Amygdala (tissue), 56 donors: ENCODE data around the gene ZNF326.
A peak's percentile ranks its signal among the peaks of the same experiment; 100 is the strongest.
"Not testable (repeated sequence)": the region's sequence is repeated elsewhere in the genome, so short reads cannot be mapped to it uniquely, and the experiment has no call there.

Experiments
- DNase-seq, 56 donors: peaks; one replicate each; lab custom pipeline; 2025; lab: John Stamatoyannopoulos, UW

Gene ZNF326

DNA sequence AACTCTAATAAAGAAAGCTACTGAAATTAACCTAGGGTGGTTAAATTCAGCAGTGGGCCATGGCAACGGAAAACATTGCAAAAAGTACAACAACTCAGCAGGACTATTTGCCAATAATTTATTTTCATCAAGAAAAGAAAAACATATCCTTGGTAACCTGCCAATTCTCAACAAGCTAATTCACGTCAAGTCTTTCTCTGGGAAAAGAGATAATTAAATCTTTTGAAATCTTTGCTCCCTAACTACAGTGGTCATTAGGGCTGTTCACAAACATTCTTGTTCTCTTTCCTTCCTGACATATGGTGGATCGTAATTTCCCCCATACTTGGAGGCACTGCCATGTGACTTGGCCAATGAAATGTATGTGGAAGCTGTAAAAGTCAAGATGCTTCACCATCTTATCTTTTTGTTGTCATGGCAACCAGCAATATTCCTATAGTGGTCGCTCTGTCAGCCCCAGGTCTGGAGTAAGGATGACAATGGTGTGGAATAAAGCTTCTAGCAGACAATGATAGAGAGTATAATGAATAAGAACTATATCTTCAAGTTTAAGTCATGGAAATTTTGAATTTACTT, 29.6 kb upstream of the ZNF326 start:
- DNase-seq: no peak

GRCh38 chr1:89966656-89967055, 28.3 kb upstream of the ZNF326 start:
- no peak for DNase-seq

DNA sequence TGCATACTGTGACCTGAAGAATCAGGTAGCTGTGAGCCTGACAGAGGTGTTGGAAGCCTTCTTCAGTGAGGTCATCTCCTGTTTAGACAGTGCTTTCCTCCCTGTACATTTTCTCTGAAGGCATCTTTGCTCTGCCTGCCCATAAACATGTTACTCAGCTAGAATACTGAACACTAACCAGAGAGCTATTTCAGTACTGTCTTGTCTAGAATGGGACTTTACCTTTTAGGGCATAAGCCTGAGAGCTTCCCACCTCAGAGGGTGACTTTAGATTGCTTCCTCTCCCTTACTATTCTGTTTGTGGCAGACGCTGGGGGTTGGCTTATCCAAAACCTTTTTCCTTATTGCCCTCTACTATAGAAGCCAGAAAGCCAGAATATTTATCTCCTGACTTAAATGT, 23.3 kb upstream of the ZNF326 start:
- DNase-seq: no peak

DNA sequence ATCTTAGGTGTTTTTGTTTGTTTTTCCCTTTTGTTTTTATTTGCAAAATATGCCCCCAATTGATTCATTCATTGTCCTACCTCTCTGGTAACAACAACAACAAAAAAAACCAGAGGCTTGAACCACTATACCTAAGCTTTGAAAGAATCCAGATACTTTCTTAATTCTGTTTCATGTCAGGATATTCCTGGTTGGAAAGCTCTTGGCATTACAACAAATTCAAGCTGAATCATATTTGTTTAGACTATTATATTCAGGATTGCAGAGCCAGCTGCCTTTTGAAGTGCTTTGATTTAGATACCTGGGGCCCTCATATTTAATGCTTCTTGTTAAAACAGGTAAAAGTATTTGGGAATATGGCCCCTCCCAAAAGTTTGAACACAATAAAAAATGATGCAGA, 22.9 kb upstream of the ZNF326 start:
- DNase-seq: no peak

- no peak for DNase-seq
Measured at GRCh38 chr1:89973471-89974127, 21.3 kb upstream of the ZNF326 start.

DNA sequence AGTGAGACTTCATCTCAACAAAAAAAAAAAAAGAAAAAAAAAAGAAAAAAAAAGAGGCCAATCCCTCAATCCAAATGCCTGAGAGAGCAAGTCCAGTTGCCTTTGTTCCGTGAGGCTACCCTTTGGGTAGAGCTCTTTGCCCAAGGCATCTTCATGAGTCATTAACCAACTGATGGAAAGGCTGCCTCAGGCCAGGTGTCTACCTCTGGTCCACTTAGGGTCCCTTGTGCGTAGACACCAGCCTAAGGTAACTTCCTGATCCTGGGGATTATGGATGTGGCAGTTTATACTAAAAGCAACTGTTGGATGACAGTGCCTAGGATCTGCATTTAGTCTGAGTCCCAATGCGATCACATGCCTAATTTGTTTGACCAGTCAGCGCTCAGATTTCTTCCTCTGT, 20.7 kb upstream of the ZNF326 start:
- DNase-seq: no peak

GRCh38 chr1:89974696-89975470, 20.0 kb upstream of the ZNF326 start:
- DNase-seq: no peak

- DNase-seq: no peak
Measured at GRCh38 chr1:89975540-89976125, 19.3 kb upstream of the ZNF326 start.

DNA sequence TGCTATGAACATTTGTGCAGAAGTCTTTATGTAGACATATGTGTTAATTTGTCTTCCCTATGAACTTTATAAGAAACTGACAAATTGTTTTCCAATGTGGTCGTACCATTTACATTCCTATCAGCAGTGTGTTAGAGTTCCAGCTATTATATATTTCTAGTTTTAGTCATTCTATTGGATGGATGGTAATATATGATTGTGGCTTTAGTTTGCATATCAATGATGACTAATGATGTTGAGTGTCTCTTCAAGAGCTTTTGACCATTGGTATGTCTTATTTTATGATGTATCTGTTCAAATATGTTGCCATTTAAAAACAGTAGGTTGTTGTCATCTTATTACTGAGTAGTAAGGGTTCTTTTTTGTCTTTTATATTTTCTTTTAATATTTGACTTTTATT, 16.2 kb upstream of the ZNF326 start:
- DNase-seq: no peak

DNA sequence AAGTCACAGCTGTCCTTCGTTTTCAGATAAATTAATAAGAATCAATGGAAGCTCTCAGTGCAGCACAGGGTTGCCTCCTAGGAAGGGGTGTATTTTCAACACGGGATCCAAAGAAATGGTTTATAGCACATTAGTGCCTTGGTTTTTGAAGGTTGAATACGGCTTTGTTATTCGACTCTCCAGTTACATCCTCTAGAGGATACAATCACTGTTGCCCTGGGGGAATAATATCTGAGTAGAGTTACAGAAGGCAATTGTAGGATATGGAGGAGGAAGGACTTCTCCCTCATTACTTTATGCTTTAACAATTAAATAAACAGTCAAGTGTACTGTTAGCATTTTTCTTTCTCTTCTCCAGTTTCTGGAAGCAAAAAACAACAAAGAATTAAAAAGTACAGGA, 14.3 kb upstream of the ZNF326 start:
- no peak for DNase-seq

DNA sequence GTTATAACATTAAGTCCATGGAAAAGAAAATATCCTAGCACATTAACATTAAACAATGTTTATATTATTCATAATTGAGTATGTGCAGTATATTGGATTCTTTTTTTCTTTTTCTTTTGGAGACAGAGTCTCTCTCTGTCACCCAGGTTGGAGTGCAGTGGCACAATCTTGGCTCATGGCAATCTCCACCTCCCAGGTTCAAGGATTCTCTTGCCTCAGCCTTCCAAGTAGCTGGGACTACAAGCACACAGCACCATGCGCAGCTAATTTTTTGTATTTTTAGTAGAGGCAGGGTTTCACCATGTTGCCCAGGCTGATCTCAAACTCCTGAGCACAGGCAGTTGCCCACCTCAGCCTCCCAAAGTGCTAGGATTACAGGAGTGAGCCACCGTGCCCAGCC, 12.1 kb upstream of the ZNF326 start:
- DNase-seq: not testable (repeated sequence)

GRCh38 chr1:89984564-89985116, 10.3 kb upstream of the ZNF326 start:
- not testable (repeated sequence) for DNase-seq

DNA sequence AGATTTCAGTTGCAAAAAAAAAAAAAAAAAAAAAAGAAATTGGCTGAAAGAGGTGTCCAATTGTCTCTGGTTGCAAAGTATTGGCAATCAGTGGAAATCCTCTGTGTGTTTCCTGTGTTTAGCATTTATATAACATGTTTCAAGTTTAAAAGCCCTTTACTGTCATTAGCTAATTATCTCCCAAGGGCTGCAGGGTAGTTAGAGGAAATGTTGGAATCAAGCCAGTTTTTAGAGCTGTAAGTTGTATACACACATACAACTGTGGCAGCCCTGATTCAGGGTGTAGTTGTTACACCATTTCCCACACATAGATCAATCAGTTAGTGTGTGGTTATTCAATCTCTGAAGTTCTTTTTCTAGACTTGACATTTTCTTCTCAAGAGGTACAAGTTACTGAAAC, 8.9 kb upstream of the ZNF326 start:
- DNase-seq: no peak

DNA sequence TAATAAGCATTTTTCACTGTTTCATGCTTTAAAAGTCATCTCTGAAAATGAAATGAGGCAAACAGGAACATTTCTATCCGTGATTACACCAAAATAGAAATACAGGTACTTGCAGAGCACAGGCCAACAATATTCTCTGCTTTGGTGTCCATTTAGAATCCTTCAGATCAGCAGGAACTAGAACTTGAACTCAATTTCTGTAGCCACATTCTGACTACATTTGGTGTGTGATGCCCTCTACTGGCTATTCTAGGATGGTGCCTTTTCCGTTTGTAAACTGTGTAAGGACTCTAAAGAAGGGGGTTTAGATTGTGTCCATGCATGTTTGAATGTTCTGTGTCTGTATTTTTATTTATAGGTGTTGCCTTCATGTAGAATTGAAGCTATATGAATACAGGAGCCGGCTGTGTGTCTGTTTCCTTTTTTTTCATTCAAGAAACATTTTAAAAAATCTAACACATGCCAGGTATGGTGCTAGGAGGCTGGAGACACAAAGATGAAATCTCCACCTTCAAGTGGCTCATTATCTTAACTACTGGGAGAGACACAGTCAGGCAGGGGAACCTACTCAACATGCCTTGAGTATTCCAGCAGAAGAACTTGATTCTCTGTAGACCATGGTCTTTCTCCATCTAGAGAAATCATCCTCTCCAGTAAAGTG, 7.6 kb upstream of the ZNF326 start:
- peak in 36 of 56 donors; percentile 1 to 83 (median 24) for DNase-seq

- no peak for DNase-seq
Measured at GRCh38 chr1:89989099-89989498, 5.8 kb upstream of the ZNF326 start.

GRCh38 chr1:89989799-89990198, 5.1 kb upstream of the ZNF326 start:
- no peak for DNase-seq

GRCh38 chr1:89990976-89991831, 3.7 kb upstream of the ZNF326 start:
- no peak for DNase-seq

- no peak for DNase-seq
Measured at GRCh38 chr1:89993541-89993940, 1.4 kb upstream of the ZNF326 start.

DNA sequence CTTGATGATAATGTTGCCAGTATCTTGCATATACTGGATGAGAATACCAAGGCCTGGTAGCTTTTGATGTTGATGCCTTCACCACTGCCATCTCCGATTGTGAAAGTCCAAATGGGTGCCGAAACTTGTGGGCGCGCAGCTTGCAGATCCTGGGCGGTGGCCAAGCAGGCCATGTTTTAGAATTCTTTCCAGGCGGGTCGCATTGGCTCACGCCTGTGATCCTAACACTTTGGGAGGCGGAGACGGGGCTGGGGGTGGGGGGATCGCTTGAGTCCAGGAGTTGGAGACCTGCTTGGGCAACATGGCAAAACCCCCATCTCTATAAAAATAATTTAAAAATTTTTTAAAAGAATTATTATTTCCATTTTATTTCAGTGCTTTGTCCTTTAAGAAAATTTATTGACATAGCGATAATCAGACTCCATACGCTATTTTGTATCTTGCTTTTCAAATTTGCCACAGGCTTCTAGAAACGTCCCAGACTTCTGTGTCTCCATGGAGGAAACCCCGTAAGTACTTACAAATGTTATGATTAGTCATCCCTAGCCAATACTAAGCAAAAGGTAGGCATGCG, 592 bp upstream of the ZNF326 start:
- no peak for DNase-seq
